NCI-H128 (cell line): ENCODE data around the gene ADA.
"Not testable (repeated sequence)": the region's sequence is repeated elsewhere in the genome, so short reads cannot be mapped to it uniquely, and the experiment has no call there.

Source experiments
- DNase-seq: peaks from one replicate; lab custom pipeline; 2025; ENCODE audit not compliant: unreplicated experiment; lab: John Stamatoyannopoulos, UW

The ADA gene

DNA sequence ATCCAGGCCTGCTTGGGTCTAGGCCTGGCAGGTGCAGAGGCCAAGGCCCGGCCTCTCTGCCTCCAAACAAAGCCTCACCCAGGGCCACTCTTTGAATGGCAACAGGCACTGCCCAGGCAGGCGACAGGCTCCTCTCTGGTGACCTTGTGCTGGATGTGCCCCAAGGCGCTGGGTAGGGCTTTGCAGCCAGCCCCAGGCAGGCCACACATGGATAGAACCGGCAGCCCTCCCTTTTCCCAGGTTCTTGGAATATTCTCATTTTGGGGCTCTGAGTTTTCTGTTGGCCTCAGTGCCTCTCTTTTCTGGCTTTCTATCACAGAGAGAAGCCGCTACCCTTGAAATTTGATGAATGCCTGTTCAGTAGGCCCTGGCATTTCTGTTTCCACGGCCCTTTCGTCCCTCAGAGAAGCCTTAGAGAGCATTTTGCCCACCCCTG, 50.2 kb downstream of the ADA start:
- no peak for DNase-seq

DNA sequence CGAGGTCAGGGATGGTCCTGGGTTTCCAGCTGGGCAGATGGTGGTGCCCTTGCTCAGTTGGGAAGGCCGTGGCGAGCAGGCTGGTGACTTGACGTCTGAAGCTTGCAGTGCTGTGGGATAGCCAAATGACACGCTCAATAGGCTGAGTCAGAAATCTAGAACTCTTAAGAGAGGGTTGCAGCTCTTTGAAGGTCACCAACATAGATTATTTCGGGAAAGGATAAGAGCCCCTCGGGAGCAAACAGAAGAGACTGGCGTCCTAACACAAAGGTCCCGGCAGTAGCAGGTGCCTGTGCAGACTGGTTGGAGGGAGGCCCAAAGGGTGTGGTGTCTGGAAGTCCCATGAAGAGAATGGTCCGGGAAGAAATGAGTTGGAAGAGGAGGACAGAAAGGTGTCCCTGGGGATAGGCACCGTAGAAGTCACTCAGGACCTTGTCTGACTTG, 50.7 kb downstream of the ADA start:
- DNase-seq, result no peak

DNA sequence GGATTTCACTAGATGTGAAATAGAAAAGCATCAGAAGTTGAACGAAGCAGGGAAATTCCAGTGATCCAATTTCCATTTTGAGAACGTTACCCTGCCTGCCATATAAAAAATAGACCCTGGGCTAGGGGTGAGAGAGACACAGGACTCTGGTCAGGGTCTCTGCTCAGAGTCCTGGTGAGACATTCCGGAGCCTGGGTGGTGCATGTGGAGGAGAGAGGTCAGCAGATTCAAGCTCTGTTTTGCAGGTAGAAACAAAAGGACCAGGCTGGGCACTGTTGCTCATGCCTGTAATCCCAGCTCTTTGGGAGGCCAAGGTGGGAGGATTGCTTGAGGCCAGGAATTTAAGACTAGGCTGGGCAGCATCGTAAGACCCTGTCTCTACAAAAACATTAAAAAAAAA, 51.2 kb downstream of the ADA start:
- DNase-seq, result no peak

DNA sequence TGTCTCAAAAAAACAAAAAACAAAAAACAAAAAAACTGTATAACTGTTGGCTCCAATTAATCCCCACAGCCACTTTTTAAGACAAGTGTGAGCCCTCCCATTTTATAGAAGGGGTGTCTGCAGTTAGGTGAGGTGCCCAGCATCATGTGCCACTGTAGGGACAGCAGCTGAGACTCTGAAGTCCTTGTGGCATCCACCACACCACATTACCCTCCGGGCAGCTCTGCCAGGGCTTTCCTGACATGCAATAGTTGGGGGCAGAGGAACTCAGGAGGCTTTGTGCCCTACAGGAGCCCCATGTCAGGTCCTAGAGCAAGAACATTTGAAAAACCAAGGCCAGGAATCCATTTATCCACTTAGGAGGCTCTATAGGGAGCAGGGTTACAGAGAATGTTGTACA, 51.8 kb downstream of the ADA start:
- DNase-seq, result no peak

DNA sequence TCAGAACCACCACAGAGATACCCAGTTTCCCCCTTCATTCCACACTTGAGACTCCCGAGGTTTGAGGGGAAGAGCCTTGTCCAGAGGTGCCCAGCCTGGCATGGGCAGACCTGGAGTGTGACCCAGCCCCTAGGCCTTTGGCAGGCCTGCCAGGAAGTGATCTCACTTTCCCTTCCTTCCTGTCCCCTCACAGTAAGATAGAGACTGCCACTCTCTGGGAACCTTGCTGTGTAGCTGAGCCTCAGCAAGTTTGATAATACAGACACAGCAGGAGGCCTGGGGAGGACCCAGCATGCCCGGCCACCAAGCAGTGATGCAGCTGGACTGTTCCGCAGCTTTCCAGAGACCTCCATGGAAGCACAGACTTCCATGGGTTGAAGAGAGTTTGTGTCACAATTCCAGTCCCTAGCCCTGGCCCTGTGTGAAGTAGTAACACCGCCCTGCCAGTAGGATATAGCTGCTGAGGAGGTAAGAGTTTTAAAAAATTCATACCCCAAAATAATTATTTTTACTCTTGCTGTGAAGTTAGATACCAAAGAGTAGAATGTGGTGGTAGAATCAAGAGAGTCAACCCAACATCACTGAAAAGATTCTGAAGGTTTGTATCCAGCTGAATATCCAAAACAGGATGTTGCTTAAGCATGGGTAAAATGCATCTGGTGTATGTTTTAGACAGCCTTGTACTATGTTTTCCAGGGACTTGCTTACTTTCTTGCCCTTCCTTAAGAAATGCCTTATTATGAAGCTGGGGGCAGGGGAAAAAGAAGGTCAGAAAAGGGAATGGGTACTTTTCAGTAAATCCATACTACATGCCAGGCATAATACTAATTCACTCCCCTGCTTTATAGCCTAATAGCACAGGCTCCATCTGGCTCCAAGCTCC, 52.8 kb downstream of the ADA start:
- no peak for DNase-seq

DNA sequence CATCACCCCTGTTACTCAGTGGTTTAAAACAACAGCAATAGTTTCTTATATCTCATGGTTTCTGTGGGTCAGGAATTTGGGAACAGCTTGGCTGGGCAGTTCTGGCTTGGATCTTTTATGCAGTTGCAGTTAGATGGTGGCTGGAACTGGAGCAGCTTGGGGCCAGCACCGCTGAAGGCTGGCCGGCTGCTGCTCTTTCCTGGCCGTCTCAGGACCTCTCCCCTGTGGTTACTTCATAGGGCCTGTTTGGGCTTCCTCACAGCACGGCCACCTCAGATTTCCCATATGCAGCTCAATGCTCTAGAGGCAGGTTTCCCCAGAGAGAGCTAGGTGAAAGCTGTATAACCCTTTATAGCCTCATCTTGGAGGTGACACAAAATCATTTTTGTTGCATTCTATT, 53.6 kb downstream of the ADA start:
- DNase-seq, result no peak

DNA sequence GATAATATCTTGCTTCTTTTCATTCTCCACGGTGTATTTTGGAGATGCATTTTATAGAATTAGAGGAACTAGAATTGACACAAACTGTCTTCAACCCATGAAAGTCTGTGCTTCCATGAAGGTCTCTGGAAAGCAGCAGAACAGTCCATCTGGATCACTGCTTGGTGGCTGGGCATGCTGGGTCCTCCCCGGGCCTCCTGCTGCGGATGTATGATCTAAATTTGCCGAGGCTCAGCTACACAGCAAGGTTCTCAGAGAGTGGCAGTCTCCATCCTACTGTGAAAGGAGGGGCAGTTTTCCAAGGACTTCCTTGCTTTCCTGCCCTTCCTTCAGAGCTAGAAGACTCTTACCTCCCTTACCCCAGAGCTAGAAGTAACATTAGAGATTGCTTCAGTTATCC, 54.0 kb downstream of the ADA start:
- DNase-seq, result no peak

DNA sequence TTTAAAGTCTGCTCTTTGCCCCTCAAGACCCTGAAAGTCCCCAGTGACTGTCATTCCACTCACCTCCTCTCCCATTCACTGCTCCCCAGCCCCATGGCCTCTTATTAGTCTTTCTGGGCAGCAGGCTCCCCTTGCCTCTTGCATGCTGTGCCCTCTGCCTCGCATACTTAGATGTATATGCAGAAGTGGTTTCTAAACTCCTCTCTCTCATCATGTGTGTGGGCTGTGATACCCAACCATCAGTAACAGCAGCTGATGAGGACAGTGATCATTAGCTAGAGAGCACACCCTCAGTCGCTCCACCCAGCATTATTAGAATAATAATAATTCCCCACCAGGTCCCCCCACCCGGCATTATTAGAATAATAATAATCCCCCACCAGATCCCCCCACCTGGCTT, 54.6 kb downstream of the ADA start:
- no peak for DNase-seq

DNA sequence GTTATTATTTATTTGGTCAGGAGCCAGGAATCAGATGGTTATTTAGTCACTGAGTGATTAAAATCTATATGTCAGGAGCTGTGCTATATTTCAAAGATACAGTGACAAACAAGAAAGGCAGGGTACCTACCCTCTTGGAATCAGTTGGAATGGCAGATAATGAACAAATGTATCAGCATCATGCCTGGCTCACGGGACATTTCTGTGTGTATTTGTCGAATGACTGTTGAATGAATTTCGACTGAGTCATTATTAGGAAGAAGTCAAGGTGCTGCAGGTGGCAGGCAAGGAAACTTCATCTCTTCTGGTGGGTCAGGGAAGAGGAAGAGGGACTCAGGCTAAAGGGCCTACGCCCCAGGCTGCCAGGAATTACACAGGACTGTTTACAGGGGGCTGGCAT, 55.5 kb downstream of the ADA start:
- no peak for DNase-seq

DNA sequence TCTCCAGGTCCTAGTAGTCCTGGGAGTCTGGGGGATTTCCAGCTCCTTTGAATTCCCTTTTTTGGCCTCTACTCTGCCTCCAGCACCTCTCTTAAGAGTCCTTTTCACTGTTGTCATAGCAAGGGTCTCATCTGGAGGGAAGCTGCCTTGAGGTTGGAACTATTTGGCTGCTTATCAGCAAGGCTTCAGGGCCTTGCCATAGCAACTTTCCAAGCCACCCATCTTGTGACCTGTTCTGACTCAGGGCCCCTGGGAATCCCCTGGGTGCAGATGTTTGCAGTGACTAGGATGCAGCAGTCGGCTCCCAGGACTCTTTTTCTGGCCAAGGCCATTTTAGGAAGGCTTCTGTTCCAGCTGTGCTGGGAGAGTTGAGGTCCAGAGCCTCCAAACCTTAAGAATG, 56.8 kb downstream of the ADA start:
- DNase-seq, result no peak

DNA sequence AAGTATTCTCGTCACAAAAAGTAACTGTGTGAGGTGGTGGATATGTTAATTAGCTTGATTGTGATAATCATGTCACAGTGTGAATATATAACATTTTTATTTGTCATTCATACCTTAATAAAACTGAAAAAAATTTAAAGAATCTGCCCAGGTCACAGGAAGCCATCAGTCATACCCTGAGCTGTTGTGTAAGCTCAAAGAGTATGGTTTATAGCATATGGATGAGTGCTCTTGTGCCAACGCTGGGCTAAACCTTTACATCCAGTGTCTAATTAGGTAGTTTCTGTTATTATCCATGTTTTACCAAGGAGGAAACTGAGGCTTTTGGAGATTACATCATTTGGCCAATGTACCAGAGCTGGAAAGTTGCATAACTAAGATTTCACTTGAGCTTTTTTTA, 57.7 kb downstream of the ADA start:
- no peak for DNase-seq

DNA sequence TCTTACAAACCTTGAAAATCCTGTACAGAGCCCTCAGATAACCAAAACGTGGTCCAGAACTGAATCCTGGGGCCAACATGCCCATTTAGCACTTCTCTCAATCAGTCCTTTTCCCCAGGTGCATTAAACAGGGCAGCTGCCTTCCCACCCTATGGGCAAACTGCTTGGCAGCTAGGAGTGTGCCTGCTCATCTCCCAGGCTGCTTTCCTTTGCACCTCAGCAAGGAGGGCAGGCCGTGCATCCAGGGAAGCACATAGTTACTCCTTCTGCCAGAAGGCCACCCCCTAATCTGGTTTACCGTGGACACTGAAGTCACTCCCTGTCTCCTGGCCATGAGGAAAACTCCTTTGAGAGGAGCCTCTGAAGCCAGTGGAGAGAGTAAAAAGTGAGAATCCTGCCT, 59.1 kb downstream of the ADA start:
- no peak for DNase-seq

DNA sequence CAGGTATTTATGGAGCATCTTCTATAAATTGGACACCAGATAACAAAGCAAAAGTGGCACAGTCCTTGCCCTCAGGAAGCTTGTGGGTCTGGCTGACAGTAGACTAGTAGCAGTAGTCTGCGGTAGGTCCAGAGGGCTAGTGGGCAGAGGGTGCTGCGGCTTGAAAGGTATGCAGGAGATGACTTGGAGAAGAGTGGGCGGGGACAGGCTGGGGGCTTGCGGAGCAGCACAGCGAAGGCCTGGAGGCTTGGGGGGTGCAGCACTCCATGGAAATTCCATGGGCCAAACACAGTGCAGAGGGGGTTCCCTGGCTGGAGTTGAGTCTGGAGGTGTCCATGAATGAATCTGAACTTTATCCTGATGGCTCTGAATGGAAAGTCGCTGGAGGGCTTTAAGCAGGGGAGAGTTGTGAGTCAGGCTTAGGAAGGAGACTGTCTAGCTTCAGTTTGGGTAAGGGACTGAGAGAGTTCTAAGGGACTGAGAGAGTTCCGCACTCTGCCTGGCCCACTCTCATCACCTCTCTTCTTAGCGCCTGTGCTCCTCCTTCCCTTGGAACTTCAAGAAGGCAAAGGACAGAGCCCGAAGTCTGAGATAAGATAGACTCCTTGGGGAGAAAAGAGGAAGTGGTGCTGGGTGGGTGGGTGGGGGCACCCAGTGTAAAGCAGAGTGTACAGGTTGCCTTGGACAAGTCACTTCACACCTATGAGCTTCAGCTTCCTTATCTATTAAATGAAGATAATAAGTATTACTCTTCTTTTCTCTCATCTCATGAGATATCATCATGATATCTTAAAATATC, 60.3 kb downstream of the ADA start:
- no peak for DNase-seq

DNA sequence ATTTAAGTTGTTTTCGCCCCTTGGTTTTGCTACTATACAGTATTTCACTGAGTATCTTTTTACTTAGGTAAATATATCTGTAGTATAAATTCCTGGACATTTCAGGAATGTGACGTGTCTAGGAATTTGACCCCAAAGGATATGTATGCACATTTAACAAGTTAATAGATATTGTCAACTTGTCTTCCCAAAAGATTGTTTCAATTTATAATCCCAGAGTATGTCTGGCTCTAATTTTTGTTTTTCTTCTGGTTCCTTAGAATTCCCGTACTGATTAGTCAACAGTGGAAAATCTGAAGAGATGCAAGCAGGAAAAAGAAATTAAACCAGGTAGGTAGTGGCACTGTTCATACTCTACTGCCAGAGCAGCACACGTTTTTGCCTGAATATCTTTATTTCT, 62.0 kb downstream of the ADA start:
- no peak for DNase-seq

DNA sequence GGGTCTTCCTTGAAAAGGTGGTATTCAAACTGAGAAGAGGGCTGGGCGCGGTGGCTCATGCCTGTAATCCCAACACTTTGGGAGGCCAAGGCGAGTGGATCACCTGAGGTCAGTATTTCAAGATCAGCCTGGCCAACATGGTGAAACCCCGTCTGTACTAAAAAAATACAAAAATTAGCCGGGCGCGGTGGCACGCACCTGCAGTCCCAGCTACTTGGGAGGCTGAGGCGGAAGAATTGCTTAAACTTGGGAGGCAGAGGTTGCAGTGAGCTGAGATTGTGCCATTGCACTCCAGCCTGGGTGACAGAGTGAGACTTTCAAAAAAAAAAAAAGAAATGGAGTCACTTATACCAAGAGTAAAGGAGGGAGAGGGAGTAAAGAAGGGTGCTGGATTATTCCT, 63.2 kb downstream of the ADA start:
- not testable (repeated sequence) for DNase-seq

DNA sequence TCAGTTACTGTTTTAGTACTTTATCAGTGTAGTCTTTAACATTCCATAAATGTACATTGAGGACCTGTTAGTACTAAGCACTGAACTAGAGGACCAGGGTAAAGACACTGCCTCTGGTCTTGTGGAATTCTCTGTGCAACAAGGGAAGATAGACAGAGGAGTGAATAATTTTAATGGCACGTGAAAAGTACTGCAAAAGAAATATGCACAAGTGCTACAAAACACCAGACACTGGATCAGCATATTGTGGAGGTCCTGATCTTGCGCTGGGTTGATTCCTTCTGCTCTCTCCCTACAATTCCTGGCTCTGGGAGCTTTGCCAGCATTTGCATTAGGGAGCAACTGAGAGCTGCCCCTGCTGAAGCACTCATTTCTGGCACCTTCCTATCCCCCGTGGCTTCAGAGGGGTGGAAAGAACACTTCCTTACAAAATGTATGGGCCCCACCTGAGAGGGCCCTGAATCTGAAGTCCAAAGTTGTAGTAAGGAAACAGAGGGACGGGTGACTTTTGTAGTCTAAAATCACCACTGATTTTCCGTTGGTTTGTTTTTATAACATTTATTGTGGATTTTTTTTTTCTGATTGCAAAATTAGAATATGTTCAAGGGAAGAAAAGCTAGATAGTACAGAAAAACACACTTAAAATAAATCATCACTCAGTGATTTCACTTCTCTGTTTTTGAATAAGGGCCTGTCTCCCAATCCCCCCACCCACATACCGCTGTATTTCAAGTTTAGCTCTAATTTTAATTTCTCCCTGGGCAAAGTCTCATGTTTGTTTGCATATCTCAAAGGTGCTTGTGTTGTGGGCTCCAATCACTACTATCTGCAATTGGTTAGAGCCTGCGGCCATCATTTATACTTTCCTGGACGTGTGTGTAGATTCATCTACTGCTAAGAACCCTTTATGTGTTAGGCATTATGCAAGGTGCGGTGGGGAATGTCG, 64.2 kb downstream of the ADA start:
- DNase-seq, result peak; percentile 73

DNA sequence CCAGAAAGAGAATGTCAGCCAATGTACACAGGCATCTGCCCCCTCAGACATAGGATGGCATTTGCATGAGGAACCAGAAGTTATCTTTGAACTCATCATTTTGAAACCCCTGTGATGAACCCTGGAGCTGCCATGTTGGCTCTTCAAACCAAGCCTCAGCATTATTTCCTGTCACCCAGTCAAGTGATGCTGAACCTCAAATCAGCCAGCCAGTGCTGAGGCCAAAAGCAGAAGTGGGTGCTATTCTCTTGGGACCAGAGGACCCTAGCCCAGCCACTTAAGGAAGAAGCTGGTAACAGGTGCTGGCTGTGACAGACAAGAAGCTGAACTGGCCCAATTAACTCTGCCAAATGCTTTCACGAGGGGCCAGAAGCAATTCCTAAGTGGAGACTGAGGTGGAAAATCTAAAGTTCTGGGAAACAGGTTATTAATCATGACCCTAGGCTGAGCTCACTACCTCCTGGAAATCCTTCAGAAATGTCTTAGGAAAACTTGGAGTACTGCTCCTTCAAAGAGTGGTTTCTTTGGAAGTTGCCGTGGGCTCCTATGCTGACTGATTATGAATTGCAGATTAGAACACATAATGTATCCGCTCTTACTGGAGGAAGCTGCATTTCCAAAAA, 65.1 kb downstream of the ADA start:
- no peak for DNase-seq

DNA sequence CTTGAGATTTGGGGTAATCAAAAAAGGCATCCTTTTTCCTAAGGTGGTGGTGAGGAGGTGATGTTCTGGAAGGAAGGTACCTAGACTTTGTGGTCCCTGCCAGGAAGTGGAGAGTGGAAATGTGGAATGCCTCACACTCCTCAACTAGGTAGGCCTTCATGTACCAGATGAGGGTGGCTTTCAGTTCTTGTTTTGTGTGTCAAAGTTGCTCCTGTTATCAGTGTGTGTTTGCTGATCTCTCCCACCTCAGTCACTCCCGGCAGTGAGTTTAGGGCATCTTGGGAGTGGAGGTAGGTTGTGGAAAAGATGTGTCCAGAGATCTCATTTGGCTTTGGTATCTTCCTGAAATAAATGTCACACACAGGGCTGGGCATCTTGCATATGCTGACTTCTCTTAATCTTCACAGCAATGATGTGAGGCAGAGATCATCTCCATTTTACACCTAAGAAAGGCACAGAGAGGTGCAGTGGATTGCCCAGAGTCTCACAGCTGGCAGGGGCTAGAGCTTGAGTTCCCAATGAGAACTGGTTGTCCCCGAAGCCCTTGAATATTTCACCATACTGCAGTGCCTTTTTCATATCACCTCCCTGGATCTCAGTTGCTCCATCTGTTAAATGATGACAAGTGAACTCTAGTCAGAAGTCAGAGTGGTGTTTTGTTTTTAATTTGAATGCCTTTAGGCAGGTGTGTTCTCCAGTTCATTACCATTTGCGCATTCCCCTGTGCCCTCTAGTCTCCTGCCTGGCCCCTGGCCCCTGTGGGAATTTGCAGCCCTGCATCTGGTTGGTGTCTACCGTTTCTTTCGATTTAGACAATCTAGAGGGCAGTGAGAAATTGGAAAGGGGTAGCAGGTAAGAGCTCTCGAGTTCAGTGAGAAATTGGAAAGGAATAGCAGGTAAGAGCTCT, 66.2 kb downstream of the ADA start:
- no peak for DNase-seq

DNA sequence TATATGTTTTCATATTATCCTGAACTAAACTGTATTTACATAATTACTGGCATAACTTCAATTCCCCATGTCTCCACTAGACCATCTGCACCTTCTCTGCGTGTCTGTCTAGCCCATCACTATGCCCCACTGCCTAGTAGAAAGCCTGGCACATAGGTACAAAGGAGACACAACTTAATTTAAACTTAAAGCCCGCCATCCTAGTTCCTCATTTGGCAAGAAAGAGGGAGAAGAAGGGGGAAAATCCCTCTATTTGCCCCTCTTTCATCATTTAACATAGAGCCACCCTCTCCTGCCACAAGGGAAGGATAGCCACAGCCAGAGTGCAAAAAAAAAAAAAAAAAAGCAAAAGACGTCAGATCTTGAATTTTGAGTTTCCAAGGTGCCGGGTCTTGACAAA, 67.3 kb downstream of the ADA start:
- no peak for DNase-seq

DNA sequence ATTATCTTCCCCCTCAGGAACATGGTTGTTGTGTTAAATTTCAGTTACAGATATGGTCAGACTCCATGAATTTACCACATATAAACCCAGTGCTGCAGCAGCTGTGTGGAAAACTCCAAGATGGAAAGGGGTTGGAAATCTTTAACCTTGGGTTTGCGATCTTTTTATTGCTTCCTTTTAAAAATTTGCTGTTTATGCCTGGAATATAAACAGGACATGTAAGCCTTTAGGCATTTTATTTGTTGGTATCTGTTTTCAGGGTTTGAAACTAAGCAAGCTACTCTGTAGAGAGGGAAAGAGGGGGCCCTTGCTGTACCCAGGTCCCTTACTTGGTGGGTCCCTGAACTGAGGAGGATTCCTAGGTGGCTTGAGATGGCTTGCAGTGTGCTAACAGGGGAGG, 68.3 kb downstream of the ADA start:
- DNase-seq, result no peak
